HAP-1 (cell line): ENCODE data around the gene COL4A4.

ENCODE experiments used
- DNase-seq, 2 experiments: peaks; one replicate each; pipeline ENCODE4 v3.0.0-alpha.2; 2016 to 2020; ENCODE audit warnings: low spot score in 2 of 2
- H3K27me3 ChIP-seq: fragments of 250-450 bp; sonication (Bioruptor Pico); 2 replicates; pipeline ENCODE4 v1.5.1; 2020; ENCODE audit warnings: low read depth, mild to moderate bottlenecking, moderate library complexity
- H3K36me3 ChIP-seq: fragments of 250-450 bp; sonication (Bioruptor Pico); replicated peaks from 2 replicates; pipeline ENCODE4 v1.5.1; 2020; ENCODE audit warnings: mild to moderate bottlenecking
- H3K4me1 ChIP-seq: fragments of 250-450 bp; sonication (Bioruptor Pico); 2 replicates; pipeline ENCODE4 v1.5.1; 2020; ENCODE audit warnings: mild to moderate bottlenecking
- H3K4me3 ChIP-seq: fragments of 250-450 bp; sonication (Bioruptor Pico); 2 replicates; pipeline ENCODE4 v1.5.1; 2020; ENCODE audit warnings: mild to moderate bottlenecking, moderate library complexity
- H3K9me3 ChIP-seq: fragments of 250-450 bp; sonication (Bioruptor Pico); 2 replicates; pipeline ENCODE4 v1.5.1; 2020; ENCODE audit warnings: mild to moderate bottlenecking, moderate library complexity
- in situ Hi-C: fragments of 300-500 bp; cut with MboI; formaldehyde crosslinking; loops from 3 replicates; pipeline ENCODE4 v1.14.3; 2020; ENCODE audit warnings: low sequenced_read_pairs, inconsistent platforms, mixed read lengths

The COL4A4 gene

DNA sequence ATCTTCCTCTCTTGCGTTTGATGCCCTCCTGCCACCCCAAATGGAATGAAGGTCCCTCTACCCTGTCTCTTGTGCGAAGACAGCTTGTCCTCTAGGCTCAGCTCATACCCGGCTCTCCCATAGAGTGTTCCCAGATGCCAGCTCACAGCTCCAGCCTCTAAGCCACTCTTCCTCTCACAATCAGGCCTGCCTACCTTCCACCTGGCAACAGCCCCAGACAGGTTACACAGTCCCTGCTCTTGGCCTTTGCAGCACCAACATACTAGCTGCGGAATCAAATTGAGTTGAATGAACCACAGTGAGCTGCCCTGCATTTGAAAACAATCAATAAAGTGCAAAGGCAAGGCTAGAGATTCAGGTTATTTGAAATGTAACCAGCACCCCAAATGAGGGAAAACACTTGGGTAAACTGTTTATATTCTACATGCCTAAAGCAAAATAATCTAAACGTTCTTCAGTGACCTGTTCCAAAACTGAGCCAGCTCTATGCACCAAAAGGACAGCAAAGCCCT lies 105.1 kb downstream of the COL4A4 start:
- Histone ChIP-seq H3K4me1 (peaks cover 3% of the 10 kb centered on the region), H3K27me3 (no peaks in the 10 kb centered on the region), H3K4me3 (no peak overlapping the region), H3K36me3 (no peaks in the 10 kb centered on the region), H3K9me3 (no peaks in the 10 kb centered on the region)
- DNase-seq = no peak
- in situ Hi-C loops = no loop called here

- in situ Hi-C loops = no loop called here
- peaks cover 3% of the 10 kb centered on the region for H3K4me1 ChIP-seq
These were observed 106.1 kb downstream of the COL4A4 start for GRCh38 chr2:227057743-227058447.

DNA sequence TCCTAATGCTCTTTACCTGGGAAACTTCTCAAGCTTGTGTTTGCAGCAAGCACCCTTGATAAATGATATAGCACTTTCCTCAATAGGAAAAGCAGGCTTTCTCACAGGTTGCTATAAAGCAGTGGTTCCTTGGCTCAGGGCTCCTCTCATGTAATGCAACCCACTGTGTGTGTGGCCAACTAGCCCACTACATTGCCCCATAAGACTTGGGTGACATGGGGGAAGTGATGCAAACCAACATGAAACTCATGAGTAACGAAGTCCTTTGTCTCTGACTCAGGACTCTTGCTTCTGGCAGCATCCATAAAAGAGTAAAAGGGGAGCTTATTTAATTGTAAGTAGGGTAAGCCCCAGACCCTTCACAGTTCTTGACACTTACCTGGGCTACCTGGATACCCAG lies 106.9 kb downstream of the COL4A4 start:
- Histone ChIP-seq H3K36me3 (no peaks in the 10 kb centered on the region), H3K4me3 (no peak overlapping the region), H3K4me1 (peaks cover 3% of the 10 kb centered on the region), H3K9me3 (no peaks in the 10 kb centered on the region), H3K27me3 (no peaks in the 10 kb centered on the region)
- in situ Hi-C loops = no loop called here
- no peak for DNase-seq

More at GRCh38 chr2:227057743-227058447, 106.1 kb downstream of the COL4A4 start:
- H3K36me3 ChIP-seq = no peaks in the 10 kb centered on the region
- DNase-seq = no peak
- H3K27me3 ChIP-seq = no peaks in the 10 kb centered on the region
- H3K4me3 ChIP-seq = no peak overlapping the region
- H3K9me3 ChIP-seq = no peaks in the 10 kb centered on the region

- in situ Hi-C loops = no loop called here
These were observed 110.0 kb downstream of the COL4A4 start for GRCh38 chr2:227054006-227054405.

GRCh38 chr2:227052879-227053278 lies 111.1 kb downstream of the COL4A4 start:
- no peaks in the 10 kb centered on the region for H3K36me3 ChIP-seq
- in situ Hi-C loops = no loop called here

More at GRCh38 chr2:227054006-227054405, 110.0 kb downstream of the COL4A4 start:
- no peaks in the 10 kb centered on the region for H3K9me3 ChIP-seq
- DNase-seq = no peak
- H3K4me1 ChIP-seq = peaks cover 3% of the 10 kb centered on the region
- no peaks in the 10 kb centered on the region for H3K36me3 ChIP-seq
- no peaks in the 10 kb centered on the region for H3K27me3 ChIP-seq
- H3K4me3 ChIP-seq = no peak overlapping the region

GRCh38 chr2:227043981-227044380 lies 120.0 kb downstream of the COL4A4 start:
- DNase-seq = no peak
- H3K9me3 ChIP-seq = no peaks in the 10 kb centered on the region
- no peaks in the 10 kb centered on the region for H3K4me1 ChIP-seq
- H3K36me3 ChIP-seq = no peaks in the 10 kb centered on the region
- in situ Hi-C loops = no loop called here
- no peaks in the 10 kb centered on the region for H3K27me3 ChIP-seq
- no peak overlapping the region for H3K4me3 ChIP-seq

More at GRCh38 chr2:227052879-227053278, 111.1 kb downstream of the COL4A4 start:
- DNase-seq = no peak
- Histone ChIP-seq H3K27me3 (no peaks in the 10 kb centered on the region), H3K9me3 (no peaks in the 10 kb centered on the region), H3K4me3 (no peak overlapping the region), H3K4me1 (no peaks in the 10 kb centered on the region; the same call in 1 of the 2 replicates)

DNA sequence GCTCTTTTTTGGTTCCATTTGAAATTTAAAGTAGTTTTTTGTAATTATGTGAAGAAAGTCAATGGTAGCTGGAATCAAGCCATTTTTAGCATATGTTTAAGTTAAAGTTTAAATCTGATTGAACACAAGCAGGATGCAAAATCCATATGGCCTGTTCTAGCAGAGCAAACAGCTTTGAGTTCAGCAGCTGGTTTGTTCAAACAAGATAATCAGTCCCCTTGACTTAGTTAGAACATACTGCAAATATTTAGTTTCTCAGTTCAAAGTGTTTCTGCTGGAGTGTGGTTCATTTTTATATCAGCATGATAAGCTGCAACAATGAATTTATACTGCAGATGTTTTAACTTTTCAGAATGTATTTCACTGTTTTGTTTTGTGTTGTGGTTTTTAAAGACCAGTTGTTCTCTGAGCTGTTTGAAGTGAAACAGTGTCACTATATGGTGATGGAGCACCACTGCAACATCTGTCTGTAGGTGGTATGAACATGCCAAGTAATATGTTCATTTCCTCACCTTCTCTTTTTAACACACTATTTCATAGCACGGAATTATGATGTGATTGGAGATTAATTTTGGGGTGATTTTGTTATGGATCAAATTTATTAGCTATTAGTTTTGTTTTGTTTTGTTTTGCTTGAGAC lies 125.3 kb downstream of the COL4A4 start:
- no peak overlapping the region for H3K4me3 ChIP-seq
- H3K4me1 ChIP-seq = no peaks in the 10 kb centered on the region
- no peaks in the 10 kb centered on the region for H3K27me3 ChIP-seq
- in situ Hi-C loops = no loop called here
- no peaks in the 10 kb centered on the region for H3K9me3 ChIP-seq
- DNase-seq = no peak
- no peaks in the 10 kb centered on the region for H3K36me3 ChIP-seq

DNA sequence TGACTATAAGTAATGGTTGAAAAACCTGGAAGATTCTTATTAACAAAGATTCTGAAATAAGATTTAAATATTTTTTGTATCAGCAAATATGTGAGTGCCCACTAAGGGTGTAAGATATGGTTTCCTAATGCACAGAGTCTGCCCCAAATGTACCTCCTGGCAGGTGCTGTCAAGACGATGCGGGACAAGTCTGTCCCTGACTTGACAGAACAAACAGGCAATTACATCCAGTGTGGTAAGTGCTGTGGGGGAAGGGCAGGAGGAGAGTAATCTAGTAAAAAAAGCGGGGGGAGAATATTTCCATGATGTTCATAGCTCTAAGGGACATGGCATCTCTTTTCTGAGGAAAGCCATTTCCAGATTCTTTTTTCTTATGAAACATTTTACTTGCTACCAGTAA lies 127.5 kb downstream of the COL4A4 start:
- Histone ChIP-seq H3K9me3 (no peaks in the 10 kb centered on the region), H3K4me3 (no peak overlapping the region), H3K27me3 (no peaks in the 10 kb centered on the region), H3K36me3 (no peaks in the 10 kb centered on the region), H3K4me1 (no peaks in the 10 kb centered on the region)
- in situ Hi-C loops = no loop called here
- no peak for DNase-seq

- H3K4me3 ChIP-seq = no peak overlapping the region
- no peaks in the 10 kb centered on the region for H3K36me3 ChIP-seq
- DNase-seq = no peak
- in situ Hi-C loops = no loop called here
- no peaks in the 10 kb centered on the region for H3K4me1 ChIP-seq
- no peaks in the 10 kb centered on the region for H3K27me3 ChIP-seq
- no peaks in the 10 kb centered on the region for H3K9me3 ChIP-seq
These were observed 128.2 kb downstream of the COL4A4 start for GRCh38 chr2:227035711-227036367.

DNA sequence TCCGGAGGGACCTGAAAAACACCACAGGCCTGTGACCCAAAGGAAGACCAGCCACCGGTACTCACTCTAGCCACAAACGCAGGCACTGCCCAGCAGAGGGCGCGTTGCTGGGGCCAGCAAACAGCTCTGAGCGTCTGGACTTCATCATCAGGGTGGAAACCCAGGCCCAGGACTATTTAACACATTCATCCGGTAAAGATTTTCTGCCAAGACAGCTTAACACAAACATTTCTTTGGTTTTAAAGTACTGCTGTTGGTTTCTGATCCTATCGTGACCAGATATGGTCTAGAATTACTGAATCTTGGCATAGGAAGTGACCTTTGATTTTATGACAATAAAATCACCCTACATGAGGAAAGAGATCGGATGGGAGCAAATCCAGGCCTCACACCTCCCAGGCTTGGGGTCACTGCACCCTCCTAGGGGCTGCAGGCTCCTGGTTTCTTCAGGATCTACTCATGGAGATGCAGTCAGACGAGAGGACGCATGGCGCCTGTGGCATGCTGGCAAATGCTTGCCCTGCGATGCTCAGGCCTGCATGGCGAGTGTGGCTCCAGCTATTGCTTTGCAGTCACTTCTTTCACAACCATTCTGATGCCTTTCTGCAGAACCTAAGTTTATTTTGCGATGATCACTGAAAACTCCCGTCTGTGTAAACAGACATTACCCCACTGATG lies 130.4 kb downstream of the COL4A4 start:
- Histone ChIP-seq H3K27me3 (no peaks in the 10 kb centered on the region), H3K4me3 (no peak overlapping the region), H3K36me3 (no peaks in the 10 kb centered on the region; the same call in 1 of the 2 replicates), H3K9me3 (no peaks in the 10 kb centered on the region), H3K4me1 (no peaks in the 10 kb centered on the region)
- peak in 1 of 2 experiments; percentile 71 for DNase-seq
- in situ Hi-C loops = no loop called here

- no peak for DNase-seq
- H3K4me3 ChIP-seq = no peak overlapping the region
- H3K36me3 ChIP-seq = no peaks in the 10 kb centered on the region; the same call in 1 of the 2 replicates
- no peaks in the 10 kb centered on the region for H3K27me3 ChIP-seq
- H3K9me3 ChIP-seq = no peaks in the 10 kb centered on the region
- H3K4me1 ChIP-seq = no peaks in the 10 kb centered on the region
- in situ Hi-C loops = no loop called here
These were observed 132.6 kb downstream of the COL4A4 start for GRCh38 chr2:227031379-227031778.

GRCh38 chr2:227030789-227031188 lies 133.2 kb downstream of the COL4A4 start:
- H3K4me3 ChIP-seq = no peak overlapping the region

DNA sequence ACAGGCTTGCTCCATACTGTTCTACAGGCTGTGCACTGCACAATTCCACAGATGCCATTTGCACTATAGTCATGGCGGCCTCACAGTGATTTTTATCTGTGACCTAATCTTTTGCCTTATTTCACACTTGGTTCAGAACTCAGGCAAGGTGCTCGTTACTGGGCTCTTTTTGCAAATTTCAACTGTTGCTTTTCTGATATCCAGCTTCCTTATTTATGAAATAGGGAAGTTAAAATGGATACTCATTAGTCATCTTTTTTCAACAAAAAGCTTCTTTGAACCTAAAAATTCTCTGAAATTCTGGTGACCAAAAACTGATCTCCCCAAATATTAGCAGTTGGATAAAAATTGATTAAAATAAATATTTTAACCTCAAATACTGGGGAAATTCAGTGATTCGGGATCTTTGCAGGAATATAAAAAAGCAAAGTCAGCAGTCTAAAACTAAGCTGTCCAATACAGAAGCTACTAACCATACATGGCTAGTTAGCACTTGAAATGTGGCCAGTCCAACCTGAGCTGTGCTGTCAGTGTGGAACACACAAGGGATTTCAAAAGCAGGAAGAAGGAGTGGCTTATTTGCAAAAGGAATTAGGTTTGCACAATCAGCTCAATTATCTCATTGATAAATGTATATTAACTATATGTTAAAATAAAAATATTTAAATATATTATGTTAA lies 134.4 kb downstream of the COL4A4 start:
- Histone ChIP-seq H3K27me3 (no peaks in the 10 kb centered on the region), H3K9me3 (no peaks in the 10 kb centered on the region), H3K4me3 (no peak overlapping the region), H3K4me1 (no peaks in the 10 kb centered on the region), H3K36me3 (no peaks in the 10 kb centered on the region; the same call in 1 of the 2 replicates)
- in situ Hi-C loops = no loop called here
- DNase-seq = no peak

More at GRCh38 chr2:227030789-227031188, 133.2 kb downstream of the COL4A4 start:
- H3K27me3 ChIP-seq = no peaks in the 10 kb centered on the region
- H3K36me3 ChIP-seq = no peaks in the 10 kb centered on the region; the same call in 1 of the 2 replicates
- H3K9me3 ChIP-seq = no peaks in the 10 kb centered on the region
- DNase-seq = no peak
- in situ Hi-C loops = no loop called here
- no peaks in the 10 kb centered on the region for H3K4me1 ChIP-seq
